ENCODE measurements around the gene AVEN.

Gene AVEN

GRCh38 chr15:33871980-33872379 lies 167.0 kb downstream of the AVEN start:
- H3K27ac ChIP-seq = no peak overlapping the region
- no peak for TF ChIP-seq CTCF (IDR thresholded peaks at IDR 0.05)
- no peak for DNase-seq (ENCODE audit: low spot score)
- H3K4me3 ChIP-seq = no peak overlapping the region

- TF ChIP-seq CTCF (IDR thresholded peaks at IDR 0.05) = no peak
- no peak overlapping the region for H3K27ac ChIP-seq
- DNase-seq (ENCODE audit: low spot score) = no peak
- no peak overlapping the region for H3K4me3 ChIP-seq
Observed at GRCh38 chr15:33866101-33866737, 172.8 kb downstream of the AVEN start.

GRCh38 chr15:33865416-33865815 lies 173.6 kb downstream of the AVEN start:
- no peak for TF ChIP-seq CTCF (IDR thresholded peaks at IDR 0.05)
- H3K27ac ChIP-seq = no peak overlapping the region
- H3K4me3 ChIP-seq = no peak overlapping the region
- DNase-seq (ENCODE audit: low spot score) = no peak

GRCh38 chr15:33864360-33865075 lies 174.5 kb downstream of the AVEN start:
- Histone ChIP-seq H3K4me3 (no peak overlapping the region), H3K27ac (no peak overlapping the region)
- no peak for DNase-seq (ENCODE audit: low spot score)
- no peak for TF ChIP-seq CTCF (IDR thresholded peaks at IDR 0.05)

GRCh38 chr15:33860754-33861153 lies 178.2 kb downstream of the AVEN start:
- no peak for TF ChIP-seq CTCF (IDR thresholded peaks at IDR 0.05)
- Histone ChIP-seq H3K27ac (no peak overlapping the region), H3K4me3 (no peak overlapping the region)
- DNase-seq (ENCODE audit: low spot score) = no peak

GRCh38 chr15:33859992-33860545 lies 178.9 kb downstream of the AVEN start:
- H3K27ac ChIP-seq = no peak overlapping the region
- no peak for TF ChIP-seq CTCF (IDR thresholded peaks at IDR 0.05)
- DNase-seq (ENCODE audit: low spot score) = no peak
- H3K4me3 ChIP-seq = no peak overlapping the region

GRCh38 chr15:33858836-33859235 lies 180.2 kb downstream of the AVEN start:
- Histone ChIP-seq H3K4me3 (no peak overlapping the region), H3K27ac (no peak overlapping the region)
- no peak for TF ChIP-seq CTCF (IDR thresholded peaks at IDR 0.05)
- no peak for DNase-seq (ENCODE audit: low spot score)
